GM19043 (cell line): ENCODE data around the gene DUSP1.

ENCODE experiments used
- ATAC-seq: cut with Tn5 transposase; IDR thresholded peaks from one replicate; pipeline ENCODE4 v1.9.1; 2021; ENCODE audit warnings: low read depth; ENCODE audit not compliant: unreplicated experiment

Gene DUSP1

GRCh38 chr5:172727551-172727950, 43.4 kb downstream of the DUSP1 start:
- no peak for ATAC-seq

DNA sequence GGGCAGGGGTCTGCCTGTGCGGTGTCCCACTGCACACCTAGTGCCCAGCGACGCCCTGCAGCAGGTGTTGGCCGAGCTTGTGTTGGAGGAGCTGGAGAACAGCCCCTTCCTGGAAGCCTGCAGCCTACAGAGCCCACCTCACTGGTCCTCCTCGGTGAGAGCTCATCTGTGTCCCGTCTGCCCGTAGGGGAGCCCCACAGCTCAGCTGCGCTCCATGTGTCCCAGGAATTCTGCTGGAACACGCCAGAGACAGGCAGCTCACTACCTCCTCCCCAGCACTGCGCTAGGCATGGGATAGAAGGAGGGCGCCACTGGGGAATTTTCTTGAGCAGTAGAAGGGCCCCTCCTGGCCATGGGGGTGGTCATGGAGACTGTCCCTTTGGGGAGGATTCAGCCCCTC, 44.0 kb downstream of the DUSP1 start:
- no peak for ATAC-seq

- no peak for ATAC-seq
These were observed 45.2 kb downstream of the DUSP1 start for GRCh38 chr5:172725785-172726184.

DNA sequence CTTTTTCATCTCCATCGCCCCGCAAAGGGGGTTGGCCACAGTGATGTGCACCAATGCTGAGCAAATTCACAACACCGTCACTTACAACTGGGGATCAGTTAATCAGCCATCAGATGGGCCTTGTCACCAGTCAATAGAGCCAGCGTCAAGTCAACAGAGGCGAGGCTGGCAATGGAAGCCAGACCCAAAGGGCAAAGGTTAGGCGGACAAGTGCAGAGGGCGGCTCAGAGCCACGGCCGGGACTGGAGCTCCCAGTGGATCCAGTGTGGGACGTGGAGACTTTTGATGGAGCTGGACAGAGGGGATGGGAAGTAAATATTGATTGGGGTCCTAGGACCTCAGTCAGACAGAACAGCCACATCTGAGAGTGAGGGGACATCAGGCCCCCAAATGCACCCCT, 45.7 kb downstream of the DUSP1 start:
- ATAC-seq = no peak

GRCh38 chr5:172724242-172725183, 46.5 kb downstream of the DUSP1 start:
- no peak for ATAC-seq

GRCh38 chr5:172723508-172723907, 47.5 kb downstream of the DUSP1 start:
- no peak for ATAC-seq

DNA sequence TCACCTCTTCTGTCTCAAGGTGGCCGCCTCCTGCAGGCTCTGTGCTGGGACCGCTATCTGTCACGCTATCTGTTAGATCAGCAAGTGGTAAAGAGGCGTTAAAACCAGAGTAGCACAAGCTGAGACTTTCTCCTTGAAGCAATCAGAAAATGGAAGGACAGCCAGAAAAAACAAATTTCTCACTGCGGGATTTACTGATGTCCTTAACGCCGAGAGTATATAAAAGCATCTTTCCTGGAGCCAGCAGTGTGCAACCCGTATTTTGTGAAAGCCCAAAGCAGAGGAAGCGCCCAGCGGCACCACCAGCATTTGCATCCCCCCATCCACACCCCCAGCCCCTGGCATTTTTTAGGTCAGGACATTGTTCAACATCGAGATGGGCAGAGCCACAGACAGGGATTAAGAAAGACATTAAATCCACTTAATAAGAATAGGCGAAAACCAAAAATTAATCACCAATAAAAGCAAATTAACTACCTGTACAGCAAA, 48.6 kb downstream of the DUSP1 start:
- ATAC-seq = no peak

DNA sequence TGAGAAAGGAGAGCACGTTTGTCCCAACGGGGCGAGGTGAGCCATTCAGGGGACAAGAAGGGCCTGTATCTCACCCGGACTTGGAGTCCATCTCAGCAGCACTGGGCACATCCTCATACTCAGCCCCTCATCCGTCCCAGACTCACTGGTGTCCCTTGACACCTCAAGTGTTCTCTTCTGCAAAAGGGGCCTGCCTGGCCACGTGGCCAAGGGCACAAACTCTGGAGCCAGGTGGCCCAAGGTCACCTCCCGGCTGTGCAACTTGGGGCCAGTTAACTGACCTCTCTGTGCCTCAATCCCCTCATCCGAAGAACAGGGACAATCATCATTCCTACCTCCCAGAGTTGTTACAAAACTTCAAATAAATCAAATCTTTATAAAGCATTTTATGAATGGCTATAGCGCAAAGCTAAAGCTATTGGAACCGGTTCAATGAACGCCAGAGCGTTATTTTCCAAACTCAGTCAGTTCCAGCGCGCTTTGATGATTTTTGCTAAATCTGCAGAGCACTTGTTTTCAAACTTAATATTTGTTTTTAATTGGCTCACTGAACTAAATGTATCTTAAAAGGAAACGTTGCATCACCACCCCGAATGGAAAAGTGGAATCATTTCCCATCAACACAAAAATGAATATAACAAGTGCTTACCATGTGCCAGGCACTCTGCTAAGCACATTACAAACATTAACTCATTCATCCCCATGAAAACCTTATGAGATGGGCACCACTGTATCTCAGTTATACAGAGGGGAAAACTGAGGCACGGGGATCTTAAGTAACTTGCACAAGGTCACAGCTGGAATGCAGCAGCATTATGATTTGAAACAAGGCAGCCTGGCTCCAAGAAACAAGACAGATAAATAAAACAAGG, 49.3 kb downstream of the DUSP1 start:
- no peak for ATAC-seq

DNA sequence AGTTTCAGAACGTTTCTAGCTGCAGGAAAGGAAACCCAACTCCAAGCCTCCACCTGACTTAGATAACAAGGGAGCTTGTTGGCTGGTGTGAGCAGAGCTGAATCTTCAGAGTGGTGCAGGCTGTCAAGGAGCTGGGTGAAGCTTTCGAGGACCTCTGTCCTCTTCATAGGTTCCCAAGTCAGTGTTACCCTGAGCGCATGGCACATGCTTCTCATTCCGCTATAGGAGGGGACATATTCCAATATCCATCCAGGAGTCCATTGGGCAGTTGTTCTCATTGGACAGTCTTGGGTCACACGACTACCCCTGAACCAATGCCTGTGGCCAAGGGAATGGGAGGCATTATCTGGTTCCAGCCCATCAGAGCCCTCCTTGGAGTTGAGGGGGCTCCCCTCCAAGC, 50.3 kb downstream of the DUSP1 start:
- no peak for ATAC-seq

DNA sequence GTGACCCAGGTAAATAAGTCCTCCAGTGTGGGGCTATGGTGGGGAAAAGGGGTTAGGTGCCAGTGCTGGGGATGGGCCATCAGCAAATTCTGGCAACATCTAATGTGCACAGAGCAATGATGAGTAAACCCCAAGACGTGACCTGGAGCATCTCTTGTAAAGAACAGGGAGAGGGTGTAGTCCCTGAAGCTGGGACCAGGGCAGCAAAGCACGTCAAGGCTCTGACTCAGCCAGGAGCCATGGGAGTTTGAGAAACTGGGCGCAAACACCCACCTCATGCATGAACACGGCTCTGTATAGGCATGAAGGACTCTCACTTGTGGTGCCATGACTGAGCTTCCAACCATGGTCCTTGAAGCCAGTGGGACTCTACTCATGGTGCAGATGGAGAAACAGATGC, 51.8 kb downstream of the DUSP1 start:
- ATAC-seq = no peak

- ATAC-seq = no peak
These were observed 52.4 kb downstream of the DUSP1 start for GRCh38 chr5:172718527-172719114.
